ENCODE data around the gene ZNG1C.
"Not testable (repeated sequence)": the region's sequence is repeated elsewhere in the genome, so short reads cannot be mapped to it uniquely, and the experiment has no call there.

The ZNG1C gene

DNA sequence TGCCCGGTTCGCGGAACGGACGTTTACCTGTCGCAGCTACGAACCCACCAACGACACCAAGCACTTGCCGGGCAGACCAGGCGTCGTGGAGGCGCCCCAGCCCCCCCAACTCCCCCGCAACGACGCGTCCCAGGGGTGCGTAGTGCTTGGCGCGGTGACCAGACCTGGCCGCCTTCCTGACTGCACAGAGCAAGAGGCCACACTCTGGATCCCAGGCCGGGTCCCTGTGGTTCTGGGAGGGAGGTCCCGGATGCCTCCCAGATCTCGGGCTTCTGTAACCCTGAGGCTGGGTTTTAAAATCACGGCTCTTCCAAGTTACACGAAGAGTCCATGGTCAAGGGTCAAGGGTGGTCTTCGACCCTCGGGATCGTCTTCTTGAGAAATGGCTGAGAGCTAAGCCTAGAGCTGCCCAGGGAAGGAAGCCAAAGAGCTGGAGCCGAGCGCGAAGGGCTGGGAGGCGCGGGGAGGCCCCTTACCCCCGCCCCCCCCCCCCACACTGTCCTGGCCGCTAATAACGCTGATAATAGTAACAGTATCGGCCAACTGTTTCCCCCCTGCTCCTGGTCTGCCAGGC is 64.7 kb downstream of the ZNG1C start:
- not testable (repeated sequence) for H3K4me2 ChIP-seq (ENCODE audit: low read length); H3K4me1 ChIP-seq (ENCODE audit: insufficient read depth, low read length, severe bottlenecking); H3K4me3 ChIP-seq (ENCODE audit: low read depth, low read length, poor library complexity, severe bottlenecking); H3K27me3 ChIP-seq (ENCODE audit: insufficient read depth, low read length); H3K36me3 ChIP-seq (ENCODE audit: insufficient read depth, low read length); H3K9me2 ChIP-seq (ENCODE audit: low read depth, low read length); H3K9me3 ChIP-seq (ENCODE audit: low read length); H3F3A ChIP-seq (ENCODE audit: insufficient read depth, low read length); H2AFZ ChIP-seq (ENCODE audit: low read length); H3K27ac ChIP-seq (ENCODE audit: low read depth, low read length, poor library complexity, severe bottlenecking); H3K79me2 ChIP-seq (ENCODE audit: insufficient read depth, low read length); H3K9ac ChIP-seq (ENCODE audit: low read length); H4K20me1 ChIP-seq (ENCODE audit: insufficient read depth, low read length)

DNA sequence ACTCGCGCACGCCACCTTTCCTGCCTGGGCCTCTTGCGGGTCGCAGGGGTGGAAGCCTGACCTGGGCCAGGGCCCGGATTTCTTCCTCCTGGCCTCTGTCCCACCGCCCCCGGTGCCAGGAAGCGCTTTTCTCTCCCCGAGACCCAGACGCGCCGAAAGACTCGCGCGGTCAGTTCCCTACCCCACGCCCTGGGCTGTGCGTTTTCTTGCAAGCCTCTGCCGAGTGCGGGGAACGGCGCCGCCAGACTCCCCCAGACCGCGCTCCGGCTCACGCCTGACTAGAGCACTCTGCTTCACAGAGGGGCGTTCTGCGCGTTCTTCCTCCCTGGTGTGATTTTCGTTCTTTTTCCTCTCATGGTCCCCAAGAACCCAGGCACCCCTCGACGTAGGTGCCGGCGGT is 65.3 kb downstream of the ZNG1C start:
- H3K9me2 ChIP-seq (ENCODE audit: low read depth, low read length); H3K27ac ChIP-seq (ENCODE audit: low read depth, low read length, poor library complexity, severe bottlenecking); H3K4me1 ChIP-seq (ENCODE audit: insufficient read depth, low read length, severe bottlenecking); H2AFZ ChIP-seq (ENCODE audit: low read length); H3K9me3 ChIP-seq (ENCODE audit: low read length); H3K36me3 ChIP-seq (ENCODE audit: insufficient read depth, low read length); H4K20me1 ChIP-seq (ENCODE audit: insufficient read depth, low read length); H3K79me2 ChIP-seq (ENCODE audit: insufficient read depth, low read length); H3F3A ChIP-seq (ENCODE audit: insufficient read depth, low read length); H3K4me3 ChIP-seq (ENCODE audit: low read depth, low read length, poor library complexity, severe bottlenecking); H3K4me2 ChIP-seq (ENCODE audit: low read length); H3K9ac ChIP-seq (ENCODE audit: low read length); H3K27me3 ChIP-seq (ENCODE audit: insufficient read depth, low read length): not testable (repeated sequence)

DNA sequence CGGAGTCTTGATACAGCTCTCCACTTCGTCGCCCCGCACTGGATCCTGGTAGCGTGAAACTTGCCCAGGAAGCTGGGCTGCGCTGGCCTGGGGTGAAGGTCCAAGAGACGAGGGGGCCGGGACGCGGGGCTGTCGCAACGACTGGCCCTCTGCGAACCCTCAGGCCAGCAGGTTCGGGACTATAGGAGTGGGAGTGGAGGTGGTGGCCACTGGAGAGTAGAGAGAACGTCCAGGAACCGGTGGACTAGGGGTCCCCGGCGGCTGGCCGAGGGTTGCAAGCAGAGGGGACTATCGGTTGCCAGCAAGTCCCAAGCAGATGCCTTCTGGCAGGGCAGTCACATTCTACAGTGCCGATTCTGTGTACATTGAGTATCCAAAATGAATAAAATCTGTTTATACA is 65.9 kb downstream of the ZNG1C start:
- H3K9ac ChIP-seq (ENCODE audit: low read length): not testable (repeated sequence)

DNA sequence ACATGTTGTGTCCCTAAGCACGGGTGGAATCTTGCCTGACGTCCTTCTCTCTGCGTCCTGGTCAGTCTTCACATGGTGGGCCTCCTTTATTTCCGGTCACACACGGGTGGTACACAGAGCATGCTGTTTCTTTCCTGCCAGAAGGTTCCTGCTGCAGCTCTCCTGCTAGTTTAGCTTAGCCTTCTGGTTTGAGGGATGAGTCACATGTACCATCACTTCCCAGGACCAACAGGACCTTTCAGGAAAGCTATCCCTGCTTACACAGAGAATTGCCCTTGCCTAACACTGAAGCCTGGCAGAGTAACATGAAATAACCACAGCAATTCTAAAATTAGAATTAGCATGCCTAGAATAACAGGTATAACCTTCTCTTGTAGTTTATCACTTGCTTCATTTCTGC is 69.4 kb downstream of the ZNG1C start:
- H3K9me2 ChIP-seq (ENCODE audit: low read depth, low read length); H3K4me1 ChIP-seq (ENCODE audit: insufficient read depth, low read length, severe bottlenecking); H3K9ac ChIP-seq (ENCODE audit: low read length); H3K79me2 ChIP-seq (ENCODE audit: insufficient read depth, low read length); H3K27ac ChIP-seq (ENCODE audit: low read depth, low read length, poor library complexity, severe bottlenecking); H3K4me2 ChIP-seq (ENCODE audit: low read length); H3K4me3 ChIP-seq (ENCODE audit: low read depth, low read length, poor library complexity, severe bottlenecking); H3K9me3 ChIP-seq (ENCODE audit: low read length); H3K27me3 ChIP-seq (ENCODE audit: insufficient read depth, low read length); H4K20me1 ChIP-seq (ENCODE audit: insufficient read depth, low read length); H3K36me3 ChIP-seq (ENCODE audit: insufficient read depth, low read length); H2AFZ ChIP-seq (ENCODE audit: low read length); H3F3A ChIP-seq (ENCODE audit: insufficient read depth, low read length): not testable (repeated sequence)

More for the DNA sequence above, 65.9 kb downstream of the ZNG1C start:
- H3K9me2 ChIP-seq (ENCODE audit: low read depth, low read length); H3K4me2 ChIP-seq (ENCODE audit: low read length); H3K9me3 ChIP-seq (ENCODE audit: low read length); H2AFZ ChIP-seq (ENCODE audit: low read length); H3K27ac ChIP-seq (ENCODE audit: low read depth, low read length, poor library complexity, severe bottlenecking); H3K4me3 ChIP-seq (ENCODE audit: low read depth, low read length, poor library complexity, severe bottlenecking); H3K27me3 ChIP-seq (ENCODE audit: insufficient read depth, low read length); H4K20me1 ChIP-seq (ENCODE audit: insufficient read depth, low read length); H3K79me2 ChIP-seq (ENCODE audit: insufficient read depth, low read length); H3K36me3 ChIP-seq (ENCODE audit: insufficient read depth, low read length); H3K4me1 ChIP-seq (ENCODE audit: insufficient read depth, low read length, severe bottlenecking); H3F3A ChIP-seq (ENCODE audit: insufficient read depth, low read length): not testable (repeated sequence)

DNA sequence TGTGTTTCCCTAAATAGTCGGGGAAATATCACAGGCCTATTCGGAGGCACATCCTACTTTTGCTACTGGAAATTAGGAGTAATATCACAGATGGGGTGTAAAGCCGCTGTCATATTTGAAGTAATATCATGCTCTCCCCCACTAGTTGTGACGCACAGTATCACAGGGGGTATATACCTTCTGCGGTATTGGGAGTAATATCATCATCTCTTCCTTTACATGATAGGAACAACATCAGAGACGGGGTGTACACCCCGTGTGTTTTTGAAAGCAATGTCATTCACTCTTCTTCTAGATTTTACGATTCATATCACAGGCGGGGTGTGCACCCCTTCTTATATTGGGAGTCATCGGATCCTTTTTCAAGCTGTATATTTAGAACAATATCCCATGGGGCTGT is 76.4 kb downstream of the ZNG1C start:
- not testable (repeated sequence) for H3K9me2 ChIP-seq (ENCODE audit: low read depth, low read length); H3K79me2 ChIP-seq (ENCODE audit: insufficient read depth, low read length); H3K9ac ChIP-seq (ENCODE audit: low read length); H3K4me1 ChIP-seq (ENCODE audit: insufficient read depth, low read length, severe bottlenecking); H3K9me3 ChIP-seq (ENCODE audit: low read length); H3F3A ChIP-seq (ENCODE audit: insufficient read depth, low read length); H3K36me3 ChIP-seq (ENCODE audit: insufficient read depth, low read length); H2AFZ ChIP-seq (ENCODE audit: low read length); H3K4me3 ChIP-seq (ENCODE audit: low read depth, low read length, poor library complexity, severe bottlenecking); H3K4me2 ChIP-seq (ENCODE audit: low read length); H4K20me1 ChIP-seq (ENCODE audit: insufficient read depth, low read length); H3K27me3 ChIP-seq (ENCODE audit: insufficient read depth, low read length); H3K27ac ChIP-seq (ENCODE audit: low read depth, low read length, poor library complexity, severe bottlenecking)

DNA sequence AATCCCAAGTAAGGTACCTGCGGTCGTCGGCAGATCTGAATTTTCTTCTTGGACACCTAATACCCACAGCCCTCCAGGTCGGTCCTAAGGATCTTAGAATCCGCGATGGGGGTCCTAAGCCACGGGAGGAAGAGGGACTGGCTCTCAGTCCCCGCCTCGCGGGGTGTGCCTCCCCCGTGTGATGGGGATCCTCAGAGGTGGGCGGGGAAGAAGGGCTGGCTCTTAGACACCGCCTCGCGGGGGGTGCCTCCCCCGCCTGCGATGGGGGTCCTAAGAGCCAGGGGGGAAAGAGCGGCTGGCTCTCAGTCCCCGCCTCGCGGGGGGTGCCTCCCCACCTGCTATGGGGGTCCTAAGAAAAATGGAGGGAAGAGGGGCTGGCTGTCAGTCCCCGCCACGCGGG is 82.0 kb downstream of the ZNG1C start:
- H3K9me2 ChIP-seq (ENCODE audit: low read depth, low read length); H3K79me2 ChIP-seq (ENCODE audit: insufficient read depth, low read length); H3K36me3 ChIP-seq (ENCODE audit: insufficient read depth, low read length); H3K27me3 ChIP-seq (ENCODE audit: insufficient read depth, low read length); H4K20me1 ChIP-seq (ENCODE audit: insufficient read depth, low read length); H3K9ac ChIP-seq (ENCODE audit: low read length); H3K27ac ChIP-seq (ENCODE audit: low read depth, low read length, poor library complexity, severe bottlenecking); H2AFZ ChIP-seq (ENCODE audit: low read length); H3K4me3 ChIP-seq (ENCODE audit: low read depth, low read length, poor library complexity, severe bottlenecking); H3K4me1 ChIP-seq (ENCODE audit: insufficient read depth, low read length, severe bottlenecking); H3K4me2 ChIP-seq (ENCODE audit: low read length); H3F3A ChIP-seq (ENCODE audit: insufficient read depth, low read length); H3K9me3 ChIP-seq (ENCODE audit: low read length): not testable (repeated sequence)

DNA sequence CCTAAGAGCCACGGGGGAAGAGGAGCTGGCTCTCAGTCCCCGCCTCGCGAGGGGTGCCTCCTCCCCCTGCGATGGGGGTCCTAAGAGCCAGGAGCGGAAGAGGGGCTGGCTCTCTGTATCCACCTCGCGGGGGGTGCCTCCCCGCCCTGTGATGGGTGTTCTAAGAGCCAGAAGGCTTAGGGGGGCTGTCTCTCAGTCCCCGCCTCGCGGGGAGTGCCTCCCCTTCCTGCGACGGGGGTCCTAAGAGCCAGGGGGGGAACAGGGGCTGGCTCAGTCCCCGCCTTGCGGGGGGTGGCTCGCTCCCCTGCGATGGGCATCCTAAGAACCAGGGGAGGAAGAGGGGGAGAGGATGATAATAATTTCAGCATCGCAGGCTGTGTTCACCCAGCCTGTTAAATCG is 82.7 kb downstream of the ZNG1C start:
- not testable (repeated sequence) for H3K4me1 ChIP-seq (ENCODE audit: insufficient read depth, low read length, severe bottlenecking); H3K4me2 ChIP-seq (ENCODE audit: low read length); H3K9me2 ChIP-seq (ENCODE audit: low read depth, low read length); H3K9me3 ChIP-seq (ENCODE audit: low read length); H3K4me3 ChIP-seq (ENCODE audit: low read depth, low read length, poor library complexity, severe bottlenecking); H4K20me1 ChIP-seq (ENCODE audit: insufficient read depth, low read length); H3K9ac ChIP-seq (ENCODE audit: low read length); H2AFZ ChIP-seq (ENCODE audit: low read length); H3K27ac ChIP-seq (ENCODE audit: low read depth, low read length, poor library complexity, severe bottlenecking); H3F3A ChIP-seq (ENCODE audit: insufficient read depth, low read length); H3K79me2 ChIP-seq (ENCODE audit: insufficient read depth, low read length); H3K27me3 ChIP-seq (ENCODE audit: insufficient read depth, low read length); H3K36me3 ChIP-seq (ENCODE audit: insufficient read depth, low read length)

DNA sequence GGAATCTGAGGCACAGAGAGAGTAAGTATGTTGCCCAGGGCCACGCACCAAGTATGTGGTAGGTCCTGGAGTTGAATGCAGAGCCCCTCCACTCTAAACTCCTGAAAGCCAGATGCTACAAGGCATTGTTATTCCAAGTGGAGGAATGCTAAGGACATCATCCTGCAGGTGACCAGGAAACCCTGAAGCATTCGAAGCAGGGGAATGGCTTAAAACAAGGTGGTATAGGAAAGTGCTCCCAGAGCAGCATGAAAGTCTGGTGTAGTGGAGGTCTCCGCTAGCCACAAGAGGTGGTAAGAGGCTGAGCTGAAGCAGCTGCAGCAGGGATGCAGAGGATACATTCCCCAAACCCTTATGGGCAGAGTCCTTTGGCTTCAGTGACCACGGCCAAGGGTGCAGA is 87.3 kb downstream of the ZNG1C start:
- H3K79me2 ChIP-seq (ENCODE audit: insufficient read depth, low read length); H3K4me3 ChIP-seq (ENCODE audit: low read depth, low read length, poor library complexity, severe bottlenecking); H2AFZ ChIP-seq (ENCODE audit: low read length); H3K36me3 ChIP-seq (ENCODE audit: insufficient read depth, low read length); H3K9me2 ChIP-seq (ENCODE audit: low read depth, low read length); H4K20me1 ChIP-seq (ENCODE audit: insufficient read depth, low read length); H3K4me2 ChIP-seq (ENCODE audit: low read length); H3K9me3 ChIP-seq (ENCODE audit: low read length); H3K27me3 ChIP-seq (ENCODE audit: insufficient read depth, low read length); H3F3A ChIP-seq (ENCODE audit: insufficient read depth, low read length); H3K9ac ChIP-seq (ENCODE audit: low read length); H3K27ac ChIP-seq (ENCODE audit: low read depth, low read length, poor library complexity, severe bottlenecking); H3K4me1 ChIP-seq (ENCODE audit: insufficient read depth, low read length, severe bottlenecking): not testable (repeated sequence)

Measured in OCI-LY1 (cell line).